Neural progenitor cell (in vitro differentiated cells): ENCODE data around the gene PCDH9. TPM values are rescaled to one million over a fixed set of nuclear protein-coding genes. Genes with fewer than 3 reads are reported as not detected.

ENCODE experiments used
- DNase-seq: peaks from one replicate; pipeline ENCODE4 v3.0.0-alpha.2; 2016; ENCODE audit warnings: low spot score
- H2AFZ ChIP-seq: fragments of 200-600 bp; sonication (generic); replicated peaks from 2 replicates; pipeline ENCODE4 v1.6.1; 2016; ENCODE audit warnings: antibody characterized with exemption
- H3F3A ChIP-seq: fragments of 200-600 bp; sonication (generic); 2 replicates; pipeline ENCODE4 v1.6.1; 2016; ENCODE audit warnings: antibody characterized with exemption, low read depth
- H3K27ac ChIP-seq: fragments of 200-600 bp; sonication (generic); 2 replicates; pipeline ENCODE4 v1.5.1; 2016; ENCODE audit warnings: mild to moderate bottlenecking
- H3K27me3 ChIP-seq: fragments of 200-600 bp; sonication (generic); 2 replicates; pipeline ENCODE4 v1.6.1; 2016; ENCODE audit warnings: mild to moderate bottlenecking, moderate library complexity
- H3K36me3 ChIP-seq: fragments of 200-600 bp; sonication (generic); 2 replicates; pipeline ENCODE4 v1.5.1; 2016
- H3K4me1 ChIP-seq: fragments of 200-600 bp; sonication (generic); 2 replicates; pipeline ENCODE4 v1.6.1; 2016; ENCODE audit warnings: mixed run types
- H3K4me2 ChIP-seq: fragments of 200-600 bp; sonication (generic); 2 replicates; pipeline ENCODE4 v1.6.1; 2016
- H3K4me3 ChIP-seq: fragments of 200-600 bp; sonication (generic); 2 replicates; pipeline ENCODE4 v1.5.1; 2016
- H3K79me2 ChIP-seq: fragments of 200-600 bp; sonication (generic); 2 replicates; pipeline ENCODE4 v1.6.1; 2016; ENCODE audit warnings: low read depth
- H3K9ac ChIP-seq: fragments of 200-600 bp; sonication (generic); 2 replicates; pipeline ENCODE4 v1.6.1; 2016
- H3K9me3 ChIP-seq: fragments of 200-600 bp; sonication (generic); 2 replicates; pipeline ENCODE4 v1.5.1; 2016; ENCODE audit warnings: low read depth
- H4K20me1 ChIP-seq: fragments of 200-600 bp; sonication (generic); 2 replicates; pipeline ENCODE4 v1.6.1; 2016; ENCODE audit warnings: low read depth
- H3K27ac Mint-ChIP-seq: 3 replicates; pipeline ENCODE4 v1.8.0; 2021; ENCODE audit warnings: mixed read lengths
- H3K27me3 Mint-ChIP-seq: 2 replicates; pipeline ENCODE4 v1.8.0; 2022; ENCODE audit warnings: low read depth, mild to moderate bottlenecking, inconsistent platforms, moderate library complexity, mixed read lengths; ENCODE audit not compliant: insufficient read depth
- H3K36me3 Mint-ChIP-seq: 3 replicates; pipeline ENCODE4 v1.8.0; 2021; ENCODE audit warnings: mixed read lengths
- H3K4me1 Mint-ChIP-seq: 3 replicates; pipeline ENCODE4 v1.8.0; 2021; ENCODE audit warnings: mixed read lengths
- H3K4me3 Mint-ChIP-seq: 3 replicates; pipeline ENCODE4 v1.8.0; 2021; ENCODE audit warnings: mild to moderate bottlenecking, moderate library complexity, mixed read lengths
- H3K9me3 Mint-ChIP-seq: 3 replicates; pipeline ENCODE4 v1.8.0; 2020; ENCODE audit warnings: mixed read lengths
- CTCF ChIP-seq: fragments of 200-600 bp; sonication (generic); IDR thresholded peaks from 2 replicates; pipeline ENCODE4 v1.5.1; 2017; ENCODE audit warnings: antibody characterized with exemption, mild to moderate bottlenecking
- EZH2 ChIP-seq: fragments of 200-600 bp; sonication (generic); IDR thresholded peaks from 2 replicates; pipeline ENCODE4 v1.6.1; 2017; ENCODE audit warnings: antibody characterized with exemption, mild to moderate bottlenecking, moderate library complexity
- EZH2phosphoT487 ChIP-seq: fragments of 200-600 bp; sonication (generic); IDR thresholded peaks from 2 replicates; pipeline ENCODE4 v1.6.1; 2017; ENCODE audit warnings: antibody characterized with exemption
- total RNA-seq: library from RNA; depleted of rRNA; stranded (reverse); fragments of >200 nt; gene quantifications from 2 replicates; pipeline ENCODE4 v1.2.3, GENCODE V29; 2015; ENCODE audit warnings: low replicate concordance

The PCDH9 gene
- total RNA-seq, 1 donor from 2014 or later, result 0.24 TPM

- Mint-ChIP-seq H3K4me3 (no peak overlapping the region), H3K27ac (no peak overlapping the region), H3K9me3 (no peaks in the 10 kb centered on the region), H3K27me3 (peaks cover 3% of the 10 kb centered on the region), H3K4me1 (peaks cover 21% of the 10 kb centered on the region), H3K36me3 (no peaks in the 10 kb centered on the region)
- no peaks in the 10 kb centered on the region for H3K4me1 ChIP-seq
- no peak overlapping the region for H2AFZ ChIP-seq
- no peak overlapping the region for H3K4me3 ChIP-seq
- no peaks in the 10 kb centered on the region for H3K27me3 ChIP-seq
- no peaks in the 10 kb centered on the region for H3K36me3 ChIP-seq
- no peak overlapping the region for H3K9ac ChIP-seq
- H3K79me2 ChIP-seq, result no peaks in the 10 kb centered on the region
- H3F3A ChIP-seq, result no peaks in the 10 kb centered on the region
- no peak overlapping the region for H3K27ac ChIP-seq
- no peak for TF ChIP-seq EZH2phosphoT487
- TF ChIP-seq CTCF, result no peak
- TF ChIP-seq EZH2, result no peak
- no peak for DNase-seq
- H3K9me3 ChIP-seq, result no peaks in the 10 kb centered on the region
- no peak overlapping the region for H3K4me2 ChIP-seq
- no peaks in the 10 kb centered on the region for H4K20me1 ChIP-seq
These were observed 149.8 kb downstream of the PCDH9 start for GRCh38 chr13:67080351-67080750.

DNA sequence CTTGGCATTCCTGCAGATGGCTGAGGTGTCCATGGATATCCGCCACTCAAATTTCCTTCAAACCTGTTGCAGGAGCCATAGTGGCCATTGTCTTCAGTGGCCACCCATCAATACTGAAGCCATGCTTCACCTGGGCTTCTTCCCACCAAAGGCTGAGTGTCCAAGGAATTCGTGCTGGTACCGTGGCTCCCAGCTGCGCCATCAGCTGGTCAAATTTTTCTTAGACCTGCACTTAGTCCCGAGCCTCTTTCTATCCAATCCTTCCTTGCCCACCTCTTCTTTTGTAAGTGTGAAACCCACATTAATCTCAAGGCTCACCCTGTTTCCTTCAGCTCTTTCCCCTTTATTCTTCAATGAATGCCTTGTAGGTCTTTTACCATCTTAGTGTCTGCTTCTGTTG, 152.1 kb downstream of the PCDH9 start:
- no peak overlapping the region for H3K4me3 Mint-ChIP-seq
- H2AFZ ChIP-seq, result no peak overlapping the region

DNA sequence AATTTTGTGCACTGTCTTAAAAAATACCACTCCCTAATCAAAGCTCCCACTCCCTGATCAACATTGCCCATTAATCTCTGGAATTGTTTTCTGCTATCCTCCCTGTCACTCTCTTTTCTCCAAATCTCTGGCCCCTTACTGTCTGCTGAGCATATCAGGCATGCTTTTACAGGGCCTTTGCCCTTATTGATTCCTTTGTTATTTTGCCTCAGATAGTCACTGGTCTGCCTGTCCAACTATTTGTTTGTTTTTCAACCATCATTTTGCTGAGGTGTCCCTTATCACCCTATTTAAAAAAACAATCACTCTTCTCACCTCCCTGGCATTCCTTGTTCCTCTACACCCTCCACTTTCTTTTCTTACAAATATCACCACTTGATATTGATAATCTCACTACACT, 153.0 kb downstream of the PCDH9 start:
- H3K9ac ChIP-seq, result no peak overlapping the region
- H2AFZ ChIP-seq, result no peak overlapping the region
- no peak for DNase-seq
- Mint-ChIP-seq H3K27ac (no peak overlapping the region), H3K4me3 (no peak overlapping the region), H3K36me3 (no peaks in the 10 kb centered on the region), H3K9me3 (peaks cover 7% of the 10 kb centered on the region), H3K4me1 (peaks cover 14% of the 10 kb centered on the region), H3K27me3 (no peaks in the 10 kb centered on the region)
- H3K4me3 ChIP-seq, result no peak overlapping the region
- H3K79me2 ChIP-seq, result no peaks in the 10 kb centered on the region
- H3K9me3 ChIP-seq, result no peaks in the 10 kb centered on the region
- no peaks in the 10 kb centered on the region for H3K4me1 ChIP-seq
- no peaks in the 10 kb centered on the region for H3K27me3 ChIP-seq
- no peaks in the 10 kb centered on the region for H4K20me1 ChIP-seq
- TF ChIP-seq EZH2, result no peak
- TF ChIP-seq CTCF, result no peak
- TF ChIP-seq EZH2phosphoT487, result no peak
- no peak overlapping the region for H3K4me2 ChIP-seq
- H3K36me3 ChIP-seq, result no peaks in the 10 kb centered on the region
- no peaks in the 10 kb centered on the region for H3F3A ChIP-seq
- no peak overlapping the region for H3K27ac ChIP-seq

More for the DNA sequence above, 152.1 kb downstream of the PCDH9 start:
- H3K36me3 ChIP-seq, result no peaks in the 10 kb centered on the region
- H3K9ac ChIP-seq, result no peak overlapping the region
- no peak overlapping the region for H3K4me3 ChIP-seq
- H3K9me3 Mint-ChIP-seq, result peaks cover 7% of the 10 kb centered on the region
- no peaks in the 10 kb centered on the region for H3K79me2 ChIP-seq
- no peak overlapping the region for H3K4me2 ChIP-seq
- no peaks in the 10 kb centered on the region for H3K27me3 ChIP-seq
- no peaks in the 10 kb centered on the region for H3K9me3 ChIP-seq
- TF ChIP-seq EZH2, result no peak
- TF ChIP-seq EZH2phosphoT487, result no peak
- no peak for TF ChIP-seq CTCF
- H3K27ac ChIP-seq, result no peak overlapping the region
- no peaks in the 10 kb centered on the region for H3K27me3 Mint-ChIP-seq
- DNase-seq, result no peak
- no peaks in the 10 kb centered on the region for H3K4me1 ChIP-seq
- peaks cover 18% of the 10 kb centered on the region for H3K4me1 Mint-ChIP-seq
- H4K20me1 ChIP-seq, result no peaks in the 10 kb centered on the region
- H3K27ac Mint-ChIP-seq, result no peak overlapping the region
- no peaks in the 10 kb centered on the region for H3F3A ChIP-seq
- H3K36me3 Mint-ChIP-seq, result no peaks in the 10 kb centered on the region

- H2AFZ ChIP-seq, result no peak overlapping the region
- H3K9me3 ChIP-seq, result no peaks in the 10 kb centered on the region
- no peaks in the 10 kb centered on the region for H3K36me3 Mint-ChIP-seq
- no peaks in the 10 kb centered on the region for H4K20me1 ChIP-seq
- no peaks in the 10 kb centered on the region for H3K79me2 ChIP-seq
- H3K36me3 ChIP-seq, result no peaks in the 10 kb centered on the region
- no peak overlapping the region for H3K4me3 Mint-ChIP-seq
- no peak overlapping the region for H3K4me2 ChIP-seq
- H3K27ac ChIP-seq, result no peak overlapping the region
- H3F3A ChIP-seq, result no peaks in the 10 kb centered on the region
- DNase-seq, result no peak
- H3K27me3 ChIP-seq, result no peaks in the 10 kb centered on the region
- peaks cover 7% of the 10 kb centered on the region for H3K9me3 Mint-ChIP-seq
- no peaks in the 10 kb centered on the region for H3K4me1 ChIP-seq
- no peak overlapping the region for H3K27ac Mint-ChIP-seq
- no peak overlapping the region for H3K4me3 ChIP-seq
- H3K27me3 Mint-ChIP-seq, result no peaks in the 10 kb centered on the region
- peaks cover 15% of the 10 kb centered on the region for H3K4me1 Mint-ChIP-seq
- TF ChIP-seq EZH2phosphoT487 (no peak), CTCF (no peak), EZH2 (no peak)
- no peak overlapping the region for H3K9ac ChIP-seq
These were observed 153.8 kb downstream of the PCDH9 start for GRCh38 chr13:67076378-67076777.
